Caco-2 (cell line): Measurements from ENCODE around the gene FCRLB. TPM values are rescaled to one million over a fixed set of nuclear protein-coding genes. Genes with fewer than 3 reads are reported as not detected.

ENCODE experiments used
- BruUV-seq: library from RNA; stranded (reverse); fragments of 400-500 nt; replicated peaks from 2 replicates; lab custom pipeline; 2021; lab: Mats Ljungman, UMichigan
- CTCF ChIA-PET: fragments of 300-600 bp; sonication (Branson Sonifier 250); formaldehyde crosslinking; loops from one replicate; lab custom pipeline; 2022; ENCODE audit warnings: antibody characterized with exemption; lab: Charles Lee
- POLR2A ChIA-PET: fragments of 300-600 bp; sonication (Branson Sonifier 250); formaldehyde crosslinking; loops from one replicate; lab custom pipeline; 2022; ENCODE audit warnings: antibody characterized with exemption; lab: Charles Lee
- DNase-seq, 2 experiments: peaks; one replicate each; pipeline versions ENCODE4 v3.0.0 to v3.0.0-alpha.2; 2020 to 2022
- H3K27me3 ChIP-seq: replicated peaks from 2 replicates; pipeline ENCODE4 v1.6.0; 2011; ENCODE audit warnings: low read length; ENCODE audit not compliant: control insufficient read depth, insufficient read depth
- H3K36me3 ChIP-seq: 2 replicates; pipeline ENCODE4 v1.5.1; 2011; ENCODE audit warnings: low read length; ENCODE audit not compliant: control insufficient read depth, insufficient read depth
- H3K4me1 ChIP-seq: fragments of 250-450 bp; sonication (Bioruptor Pico); 2 replicates; pipeline ENCODE4 v1.5.1; 2020; ENCODE audit warnings: mild to moderate bottlenecking
- H3K4me3 ChIP-seq: 2 replicates; pipeline ENCODE4 v1.5.1; 2011; ENCODE audit warnings: low read depth, mild to moderate bottlenecking, control low read depth, low read length
- H3K9me3 ChIP-seq: fragments of 250-450 bp; sonication (Bioruptor Pico); 2 replicates; pipeline ENCODE4 v1.5.1; 2020; ENCODE audit warnings: mild to moderate bottlenecking, moderate library complexity
- H3K27ac Mint-ChIP-seq: one replicate; pipeline ENCODE4 v1.8.0; 2022; ENCODE audit warnings: mixed read lengths; ENCODE audit not compliant: unreplicated experiment
- H3K27me3 Mint-ChIP-seq: one replicate; pipeline ENCODE4 v1.8.0; 2022; ENCODE audit warnings: mixed read lengths; ENCODE audit not compliant: insufficient read depth, unreplicated experiment
- H3K36me3 Mint-ChIP-seq: one replicate; pipeline ENCODE4 v1.8.0; 2022; ENCODE audit warnings: mild to moderate bottlenecking, mixed read lengths; ENCODE audit not compliant: insufficient read depth, unreplicated experiment
- H3K4me1 Mint-ChIP-seq: one replicate; pipeline ENCODE4 v1.8.0; 2022; ENCODE audit warnings: low read depth, mixed read lengths; ENCODE audit not compliant: unreplicated experiment
- H3K4me3 Mint-ChIP-seq: one replicate; pipeline ENCODE4 v1.8.0; 2022; ENCODE audit warnings: mild to moderate bottlenecking, moderate library complexity, mixed read lengths; ENCODE audit not compliant: unreplicated experiment
- H3K9me3 Mint-ChIP-seq: one replicate; pipeline ENCODE4 v1.8.0; 2022; ENCODE audit warnings: mixed read lengths; ENCODE audit not compliant: unreplicated experiment
- CTCF ChIP-seq, 2 experiments: fragments of 200-600 bp in 1 of 2; IDR thresholded peaks; 1 replicate in 1 of 2; 2 replicates in 1 of 2; pipeline versions ENCODE4 v1.5.1 to v1.8.0; 2011 to 2022; ENCODE audit warnings: antibody characterized with exemption in 1 of 2, control low read depth in 1 of 2, inconsistent platforms in 1 of 2, low read depth in 1 of 2, low read length in 1 of 2, mild to moderate bottlenecking in 1 of 2, moderate library complexity in 1 of 2; ENCODE audit not compliant: insufficient read depth in 1 of 2, severe bottlenecking in 1 of 2, unreplicated experiment in 1 of 2
- intact Hi-C: fragments of 100-400 bp; cut with micrococcal nuclease; formaldehyde crosslinking; loops from one replicate; pipeline ENCODE4 v1.10.0; 2022; ENCODE audit not compliant: unreplicated experiment
- total RNA-seq: library from RNA; stranded (reverse); gene quantifications from 2 replicates; pipeline ENCODE4 v1.2.3, GENCODE V29; 2022

FCRLB gene
- total RNA-seq, 1 experiment from 2014 or later: 0.29 TPM

DNA sequence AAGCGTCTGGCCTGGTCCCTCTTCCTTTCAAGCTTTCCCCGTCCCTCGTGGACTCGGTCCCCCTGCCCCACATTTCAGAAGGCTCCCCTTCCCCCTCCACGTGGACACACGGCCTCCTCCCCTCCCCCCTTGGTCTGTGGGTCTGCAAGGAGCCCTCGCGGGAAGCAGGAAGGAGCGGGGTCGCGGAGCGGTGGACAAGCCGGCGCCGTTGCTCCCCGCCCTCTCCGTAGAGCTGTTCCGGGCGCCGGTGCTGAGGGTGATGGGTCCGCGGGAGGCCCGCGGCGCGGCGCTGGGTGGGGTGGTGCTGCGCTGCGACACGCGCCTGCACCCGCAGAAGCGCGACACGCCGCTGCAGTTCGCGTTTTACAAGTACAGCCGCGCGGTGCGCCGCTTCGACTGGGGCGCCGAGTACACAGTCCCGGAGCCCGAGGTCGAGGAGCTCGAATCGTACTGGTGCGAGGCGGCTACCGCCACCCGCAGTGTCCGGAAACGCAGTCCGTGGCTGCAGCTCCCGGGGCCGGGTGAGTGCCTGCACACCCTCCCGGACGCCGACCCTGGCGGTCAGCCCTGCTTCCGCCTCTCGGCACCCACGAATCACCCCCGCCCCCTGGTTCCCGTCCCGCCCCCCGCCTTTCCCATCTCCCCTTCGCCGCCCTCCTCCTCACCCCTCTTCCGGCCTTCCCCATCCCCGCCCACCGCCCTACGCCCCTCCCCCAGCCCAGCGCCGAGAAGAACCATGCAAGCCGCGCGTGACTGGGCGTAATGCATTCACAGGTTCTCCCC is 5.3 kb downstream of the FCRLB start:
- Histone ChIP-seq H3K27me3 (no peaks in the 10 kb centered on the region), H3K4me1 (no peaks in the 10 kb centered on the region), H3K36me3 (no peaks in the 10 kb centered on the region), H3K4me3 (peak overlapping the region; percentile 82), H3K9me3 (no peaks in the 10 kb centered on the region)
- no TSS peak for BruUV-seq
- intact Hi-C loops: no loop called here
- POLR2A ChIA-PET: interaction anchor here (0.8 to 1.1 kb wide), 2 partner anchors 14 to 23 kb away, joined by 3 read pairs; partner anchors contain the start of gene DUSP12
- Mint-ChIP-seq H3K27ac (no peak overlapping the region), H3K4me1 (peaks cover 7% of the 10 kb centered on the region), H3K9me3 (no peaks in the 10 kb centered on the region), H3K36me3 (peaks cover 15% of the 10 kb centered on the region), H3K27me3 (peaks cover 8% of the 10 kb centered on the region), H3K4me3 (peak overlapping the region; percentile 77)
- CTCF ChIA-PET: interaction anchor here (0.7 to 1.5 kb wide), 5 partner anchors 12 to 311 kb away, joined by 3 to 8 read pairs (median 3); partner anchors contain the start of gene DUSP12
- peak; percentile 80 to 92 for DNase-seq
- peak in 1 of 2 experiments; percentile 2 for TF ChIP-seq CTCF (IDR thresholded peaks at IDR 0.05; ENCODE audit: insufficient read depth in 1 of 2, low read depth in 1 of 2, low read length in 1 of 2, severe bottlenecking in 1 of 2, unreplicated experiment in 1 of 2)

GRCh38 chr1:161727256-161727924 is 6.0 kb downstream of the FCRLB start:
- H3K4me1 ChIP-seq: no peaks in the 10 kb centered on the region
- H3K4me1 Mint-ChIP-seq: peaks cover 7% of the 10 kb centered on the region
- intact Hi-C loops: no loop called here

More at GRCh38 chr1:161727256-161727924, 6.0 kb downstream of the FCRLB start:
- ChIA-PET CTCF (interaction anchor here (1.1 to 1.5 kb wide), 3 partner anchors 11 to 310 kb away, joined by 3 to 8 read pairs (median 4); partner anchors contain the start of gene DUSP12), POLR2A (no interaction called here)
- H3K27ac Mint-ChIP-seq: no peak overlapping the region
- Histone ChIP-seq H3K4me3 (peak overlapping the region; percentile 82), H3K36me3 (no peaks in the 10 kb centered on the region), H3K9me3 (no peaks in the 10 kb centered on the region), H3K27me3 (no peaks in the 10 kb centered on the region)
- H3K27me3 Mint-ChIP-seq: peaks cover 7% of the 10 kb centered on the region
- no peaks in the 10 kb centered on the region for H3K9me3 Mint-ChIP-seq
- H3K4me3 Mint-ChIP-seq: peak overlapping the region; percentile 77
- H3K36me3 Mint-ChIP-seq: peaks cover 15% of the 10 kb centered on the region
- no peak for DNase-seq
- BruUV-seq: TSS peak; percentile 85
- no peak for TF ChIP-seq CTCF (IDR thresholded peaks at IDR 0.05; ENCODE audit: insufficient read depth in 1 of 2, low read depth in 1 of 2, low read length in 1 of 2, severe bottlenecking in 1 of 2, unreplicated experiment in 1 of 2)
